KMS-11 (cell line): ENCODE results near the gene COL11A2.
A peak's percentile ranks its signal among the peaks of the same experiment; 100 is the strongest.

ENCODE experiments used
- H2AFZ ChIP-seq: fragments of 200-600 bp; sonication (generic); 2 replicates; pipeline ENCODE4 v1.6.1; 2016; ENCODE audit warnings: antibody characterized with exemption, mixed run types, low read depth
- H3K27ac ChIP-seq: fragments of 200-600 bp; sonication (generic); 2 replicates; pipeline ENCODE4 v1.6.1; 2016; ENCODE audit warnings: mild to moderate bottlenecking, mixed run types
- H3K27me3 ChIP-seq: fragments of 200-600 bp; sonication (generic); 2 replicates; pipeline ENCODE4 v1.6.1; 2017; ENCODE audit warnings: mild to moderate bottlenecking, low read depth, mixed run types, moderate library complexity; ENCODE audit not compliant: insufficient read depth
- H3K36me3 ChIP-seq: fragments of 200-600 bp; sonication (generic); 2 replicates; pipeline ENCODE4 v1.6.1; 2017; ENCODE audit warnings: mild to moderate bottlenecking, mixed run types; ENCODE audit not compliant: insufficient read depth
- H3K4me1 ChIP-seq: fragments of 200-600 bp; sonication (generic); 2 replicates; pipeline ENCODE4 v1.6.1; 2016; ENCODE audit warnings: mild to moderate bottlenecking, low read depth, mixed run types; ENCODE audit not compliant: poor library complexity, severe bottlenecking
- H3K4me2 ChIP-seq: fragments of 200-600 bp; sonication (generic); 2 replicates; pipeline ENCODE4 v1.7.0; 2016; ENCODE audit warnings: mild to moderate bottlenecking, mixed run types
- H3K4me3 ChIP-seq: fragments of 200-600 bp; sonication (generic); IDR thresholded peaks from 2 replicates; pipeline ENCODE4 v1.6.1; 2017; ENCODE audit warnings: low read depth, low read length, mixed read lengths; ENCODE audit not compliant: insufficient read depth
- H3K79me2 ChIP-seq: fragments of 200-600 bp; sonication (generic); 2 replicates; pipeline ENCODE4 v1.6.1; 2016; ENCODE audit warnings: low read depth, mixed run types; ENCODE audit not compliant: insufficient read depth
- H3K9ac ChIP-seq: fragments of 200-600 bp; sonication (generic); 2 replicates; pipeline ENCODE4 v1.6.1; 2016; ENCODE audit warnings: mild to moderate bottlenecking, mixed run types
- H4K20me1 ChIP-seq: fragments of 200-600 bp; sonication (generic); 2 replicates; pipeline ENCODE4 v1.6.1; 2016; ENCODE audit warnings: mild to moderate bottlenecking, mixed run types; ENCODE audit not compliant: insufficient read depth
- CTCF ChIP-seq: fragments of 200-600 bp; sonication (generic); conservative IDR thresholded peaks from 2 replicates; pipeline ENCODE4 v1.6.1; 2017; ENCODE audit warnings: low read depth, mild to moderate bottlenecking, antibody characterized with exemption, low read length, moderate library complexity, mixed read lengths

Gene COL11A2

GRCh38 chr6:33118525-33119123, 73.6 kb downstream of the COL11A2 start:
- Histone ChIP-seq H4K20me1 (no peaks in the 10 kb centered on the region), H3K27ac (no peak overlapping the region), H3K36me3 (no peaks in the 10 kb centered on the region), H3K4me1 (no peaks in the 10 kb centered on the region), H3K79me2 (no peaks in the 10 kb centered on the region), H3K9ac (no peak overlapping the region), H3K27me3 (no peaks in the 10 kb centered on the region; the same call in 1 of the 2 replicates), H3K4me3 (no peak overlapping the region), H2AFZ (no peak overlapping the region), H3K4me2 (no peak overlapping the region)
- peak; percentile 83 for TF ChIP-seq CTCF

DNA sequence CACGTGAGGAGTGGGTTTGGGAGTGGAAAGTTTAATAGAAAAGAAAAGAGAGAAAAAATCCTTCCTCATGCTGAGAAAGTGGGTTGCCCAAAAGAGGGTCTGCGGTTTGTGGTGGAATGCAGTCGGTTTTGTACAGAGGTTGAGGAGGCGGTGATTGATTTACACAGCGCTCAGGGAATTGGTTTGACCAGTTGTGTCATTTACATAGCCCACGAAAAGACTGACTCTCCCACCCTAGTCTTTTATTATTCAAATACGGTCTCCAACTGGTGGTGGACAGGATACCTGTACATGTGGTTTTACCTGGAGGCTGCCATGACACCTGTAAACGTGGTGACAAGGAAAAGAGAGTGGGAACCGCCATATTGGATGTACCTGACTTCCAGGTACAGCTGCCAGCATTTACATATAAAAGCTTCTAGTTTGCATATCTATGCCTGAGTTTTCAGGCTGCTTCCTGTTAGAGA, 74.4 kb downstream of the COL11A2 start:
- no peaks in the 10 kb centered on the region for H3K4me1 ChIP-seq
- H3K79me2 ChIP-seq = no peaks in the 10 kb centered on the region
- H3K36me3 ChIP-seq = no peaks in the 10 kb centered on the region
- no peak for TF ChIP-seq CTCF
- no peak overlapping the region for H3K9ac ChIP-seq
- H3K4me3 ChIP-seq = no peak overlapping the region
- H3K27me3 ChIP-seq = no peaks in the 10 kb centered on the region; the same call in 1 of the 2 replicates
- no peak overlapping the region for H2AFZ ChIP-seq
- no peaks in the 10 kb centered on the region for H4K20me1 ChIP-seq
- H3K4me2 ChIP-seq = no peak overlapping the region
- no peak overlapping the region for H3K27ac ChIP-seq

DNA sequence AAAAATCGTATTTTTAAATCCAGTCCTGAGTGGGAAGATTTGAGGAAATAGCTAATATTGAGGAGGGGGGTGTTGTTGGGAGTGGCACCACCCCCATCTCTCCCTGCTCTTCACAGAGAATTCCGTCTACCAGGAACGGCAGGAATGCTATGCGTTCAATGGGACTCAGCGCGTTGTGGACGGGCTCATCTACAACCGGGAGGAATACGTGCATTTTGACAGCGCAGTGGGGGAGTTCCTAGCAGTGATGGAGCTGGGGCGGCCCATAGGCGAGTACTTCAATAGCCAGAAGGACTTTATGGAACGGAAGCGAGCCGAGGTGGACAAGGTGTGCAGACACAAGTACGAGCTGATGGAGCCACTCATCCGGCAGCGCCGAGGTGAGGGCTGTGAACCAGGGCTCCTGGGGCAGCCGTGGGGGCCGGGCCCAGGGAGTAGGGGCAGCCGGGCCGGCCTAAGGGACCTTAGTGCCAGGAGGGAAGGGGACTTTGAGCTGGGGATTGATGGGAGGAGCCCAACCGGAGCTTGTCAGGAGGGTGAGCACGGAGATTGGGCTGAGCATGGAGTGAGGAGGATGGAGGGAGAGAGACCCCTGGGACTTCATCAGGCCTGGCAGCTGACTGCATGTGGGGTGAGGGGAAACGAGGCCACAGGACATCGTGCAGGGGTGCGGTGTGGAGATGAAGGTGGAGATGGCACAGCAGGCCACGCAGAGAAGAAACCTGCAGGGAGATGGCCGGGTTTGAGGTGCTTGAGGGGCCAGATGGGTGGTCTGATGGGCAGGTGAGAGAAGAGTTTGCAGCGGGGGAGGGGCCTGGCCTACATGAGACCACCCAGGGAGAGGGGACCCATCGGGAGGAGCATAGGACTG, 75.2 kb downstream of the COL11A2 start:
- Histone ChIP-seq H3K9ac (no peak overlapping the region), H3K27ac (no peak overlapping the region), H3K27me3 (no peaks in the 10 kb centered on the region; the same call in 1 of the 2 replicates)

DNA sequence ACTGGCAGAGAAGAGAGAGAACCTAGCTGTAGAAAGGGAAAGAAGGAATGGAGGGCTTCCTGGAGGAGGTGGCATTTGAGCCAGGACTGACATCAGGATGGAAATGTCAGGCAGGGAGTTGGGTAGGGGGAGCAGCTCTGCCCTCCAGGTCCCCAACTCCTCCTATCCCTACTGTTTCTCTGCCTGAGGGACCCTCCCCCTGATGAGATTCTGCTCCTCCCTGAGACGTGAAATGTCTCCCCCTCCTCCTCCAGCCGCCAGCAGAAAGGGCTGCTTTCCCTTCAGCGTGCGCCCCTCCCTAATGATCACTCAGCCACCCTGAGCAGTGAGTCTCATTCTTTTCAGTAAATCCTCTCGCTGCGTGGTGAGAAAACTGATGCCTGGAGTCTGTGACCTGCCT, 75.8 kb downstream of the COL11A2 start:
- no peak overlapping the region for H2AFZ ChIP-seq
- H4K20me1 ChIP-seq = no peaks in the 10 kb centered on the region
- no peaks in the 10 kb centered on the region for H3K4me1 ChIP-seq
- H3K4me3 ChIP-seq = no peak overlapping the region
- no peak for TF ChIP-seq CTCF
- no peak overlapping the region for H3K9ac ChIP-seq
- H3K36me3 ChIP-seq = no peaks in the 10 kb centered on the region
- H3K27ac ChIP-seq = no peak overlapping the region
- H3K27me3 ChIP-seq = no peaks in the 10 kb centered on the region; the same call in 1 of the 2 replicates
- H3K79me2 ChIP-seq = no peaks in the 10 kb centered on the region
- H3K4me2 ChIP-seq = no peak overlapping the region

More for the DNA sequence above, 75.2 kb downstream of the COL11A2 start:
- H3K4me2 ChIP-seq = no peak overlapping the region
- H3K4me1 ChIP-seq = no peaks in the 10 kb centered on the region
- H3K36me3 ChIP-seq = no peaks in the 10 kb centered on the region
- no peak for TF ChIP-seq CTCF
- H4K20me1 ChIP-seq = no peaks in the 10 kb centered on the region
- no peak overlapping the region for H3K4me3 ChIP-seq
- no peak overlapping the region for H2AFZ ChIP-seq
- no peaks in the 10 kb centered on the region for H3K79me2 ChIP-seq
